ENCODE measurements around the gene CCDC88C.

DNA sequence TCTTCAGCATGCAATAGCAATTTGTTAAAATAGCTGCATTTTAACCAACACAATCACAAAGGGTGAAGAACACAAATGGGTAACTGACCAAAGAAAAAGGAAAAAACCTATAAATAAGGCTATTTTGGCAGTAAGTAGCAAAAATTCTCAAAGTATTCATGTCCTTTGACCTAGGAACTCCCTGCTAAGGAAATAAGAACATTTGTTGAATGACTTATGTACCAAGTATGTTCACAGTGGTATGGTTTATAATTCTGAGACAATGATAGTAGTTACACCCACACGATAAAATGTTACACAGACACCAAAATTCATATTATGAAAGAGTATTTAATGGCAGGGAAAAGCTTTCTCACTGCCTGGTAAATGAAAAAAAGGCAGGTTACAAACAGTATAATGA, 16.9 kb downstream of the CCDC88C start:
- TF ChIP-seq, protein P1, sequence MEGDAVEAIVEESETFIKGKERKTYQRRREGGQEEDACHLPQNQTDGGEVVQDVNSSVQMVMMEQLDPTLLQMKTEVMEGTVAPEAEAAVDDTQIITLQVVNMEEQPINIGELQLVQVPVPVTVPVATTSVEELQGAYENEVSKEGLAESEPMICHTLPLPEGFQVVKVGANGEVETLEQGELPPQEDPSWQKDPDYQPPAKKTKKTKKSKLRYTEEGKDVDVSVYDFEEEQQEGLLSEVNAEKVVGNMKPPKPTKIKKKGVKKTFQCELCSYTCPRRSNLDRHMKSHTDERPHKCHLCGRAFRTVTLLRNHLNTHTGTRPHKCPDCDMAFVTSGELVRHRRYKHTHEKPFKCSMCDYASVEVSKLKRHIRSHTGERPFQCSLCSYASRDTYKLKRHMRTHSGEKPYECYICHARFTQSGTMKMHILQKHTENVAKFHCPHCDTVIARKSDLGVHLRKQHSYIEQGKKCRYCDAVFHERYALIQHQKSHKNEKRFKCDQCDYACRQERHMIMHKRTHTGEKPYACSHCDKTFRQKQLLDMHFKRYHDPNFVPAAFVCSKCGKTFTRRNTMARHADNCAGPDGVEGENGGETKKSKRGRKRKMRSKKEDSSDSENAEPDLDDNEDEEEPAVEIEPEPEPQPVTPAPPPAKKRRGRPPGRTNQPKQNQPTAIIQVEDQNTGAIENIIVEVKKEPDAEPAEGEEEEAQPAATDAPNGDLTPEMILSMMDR (IDR thresholded peaks at IDR 0.05): no peak
- no peak for TF ChIP-seq POLR2A (IDR thresholded peaks at IDR 0.05)
